GM12865 (cell line): ENCODE results near the gene CHD6.

Source experiments
- DNase-seq: peaks from one replicate; pipeline ENCODE4 v3.0.0; 2010; ENCODE audit warnings: low read depth
- H3K4me3 ChIP-seq: 2 replicates; pipeline ENCODE4 v1.5.1; 2011; ENCODE audit warnings: mild to moderate bottlenecking, low read depth, low read length, control low read depth
- TF ChIP-seq, protein P1 (sequence below): IDR thresholded peaks from 2 replicates; pipeline ENCODE4 v1.5.1; 2011; ENCODE audit warnings: low read length, control low read depth, low read depth, inconsistent platforms; ENCODE audit not compliant: insufficient read depth; ENCODE audit errors: missing control alignments

Gene CHD6

GRCh38 chr20:41462372-41463161, 155.6 kb downstream of the CHD6 start:
- H3K4me3 ChIP-seq, result no peak overlapping the region
- peak; percentile 56 for DNase-seq

GRCh38 chr20:41458761-41459160, 159.4 kb downstream of the CHD6 start:
- DNase-seq, result no peak
- TF ChIP-seq, protein P1, sequence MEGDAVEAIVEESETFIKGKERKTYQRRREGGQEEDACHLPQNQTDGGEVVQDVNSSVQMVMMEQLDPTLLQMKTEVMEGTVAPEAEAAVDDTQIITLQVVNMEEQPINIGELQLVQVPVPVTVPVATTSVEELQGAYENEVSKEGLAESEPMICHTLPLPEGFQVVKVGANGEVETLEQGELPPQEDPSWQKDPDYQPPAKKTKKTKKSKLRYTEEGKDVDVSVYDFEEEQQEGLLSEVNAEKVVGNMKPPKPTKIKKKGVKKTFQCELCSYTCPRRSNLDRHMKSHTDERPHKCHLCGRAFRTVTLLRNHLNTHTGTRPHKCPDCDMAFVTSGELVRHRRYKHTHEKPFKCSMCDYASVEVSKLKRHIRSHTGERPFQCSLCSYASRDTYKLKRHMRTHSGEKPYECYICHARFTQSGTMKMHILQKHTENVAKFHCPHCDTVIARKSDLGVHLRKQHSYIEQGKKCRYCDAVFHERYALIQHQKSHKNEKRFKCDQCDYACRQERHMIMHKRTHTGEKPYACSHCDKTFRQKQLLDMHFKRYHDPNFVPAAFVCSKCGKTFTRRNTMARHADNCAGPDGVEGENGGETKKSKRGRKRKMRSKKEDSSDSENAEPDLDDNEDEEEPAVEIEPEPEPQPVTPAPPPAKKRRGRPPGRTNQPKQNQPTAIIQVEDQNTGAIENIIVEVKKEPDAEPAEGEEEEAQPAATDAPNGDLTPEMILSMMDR, result no peak
- H3K4me3 ChIP-seq, result no peak overlapping the region

More at GRCh38 chr20:41462372-41463161, 155.6 kb downstream of the CHD6 start:
- TF ChIP-seq, protein P1, result no peak

- no peak for DNase-seq
- TF ChIP-seq, protein P1, result no peak
- no peak overlapping the region for H3K4me3 ChIP-seq
Observed at GRCh38 chr20:41457173-41457857, 160.9 kb downstream of the CHD6 start.

DNA sequence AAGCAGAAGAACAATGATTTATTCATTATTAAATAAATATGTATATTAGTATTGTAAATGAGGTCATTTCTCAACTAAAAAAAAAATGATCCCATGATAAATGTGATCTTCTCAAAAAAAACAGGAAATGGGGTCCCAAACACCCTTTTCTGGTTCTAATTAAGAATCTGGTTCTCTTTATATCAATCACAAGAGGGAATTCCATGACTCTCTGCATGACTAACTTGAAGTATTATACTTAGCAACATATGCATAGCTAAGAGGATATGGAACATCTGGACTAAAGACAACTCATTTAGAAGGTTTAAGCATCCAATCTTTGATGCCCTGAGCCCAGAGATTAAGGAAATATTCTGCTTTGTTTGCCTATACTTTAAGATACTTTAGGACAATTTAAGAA, 161.8 kb downstream of the CHD6 start:
- TF ChIP-seq, protein P1, result no peak
- no peak overlapping the region for H3K4me3 ChIP-seq
- no peak for DNase-seq

DNA sequence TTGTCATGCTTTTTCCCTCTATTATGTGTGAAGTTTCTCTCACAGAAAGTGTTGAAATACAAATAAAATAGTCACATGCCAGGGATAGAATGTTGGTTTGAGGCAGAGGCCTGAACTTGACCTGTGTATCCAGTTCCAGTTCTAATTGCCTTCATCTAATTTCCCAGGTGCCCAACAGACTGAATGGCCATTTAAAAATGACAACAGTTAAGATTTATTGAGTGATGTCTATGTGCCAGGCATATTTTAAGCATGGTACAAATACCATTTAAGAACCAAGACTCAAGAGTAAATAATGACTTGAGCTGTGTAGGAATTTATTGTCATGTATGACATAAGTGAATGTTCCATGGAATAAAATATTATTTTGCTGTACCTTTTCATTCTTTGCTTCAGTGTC, 163.9 kb downstream of the CHD6 start:
- no peak overlapping the region for H3K4me3 ChIP-seq
- DNase-seq, result no peak
- TF ChIP-seq, protein P1, result no peak

GRCh38 chr20:41453010-41453950, 164.9 kb downstream of the CHD6 start:
- no peak overlapping the region for H3K4me3 ChIP-seq
- no peak for DNase-seq
- TF ChIP-seq, protein P1, result no peak
